Panc1 (cell line): Measurements from ENCODE around the gene CEP250.

ENCODE experiments used
- POLR2AphosphoS5 ChIP-seq: IDR thresholded peaks from 2 replicates; pipeline ENCODE4 v1.6.1; 2012; ENCODE audit warnings: mild to moderate bottlenecking, low read depth, low read length, moderate library complexity
- REST ChIP-seq, 2 experiments: IDR thresholded peaks; 2 replicates each; pipeline ENCODE4 v1.6.1; 2011 to 2012; ENCODE audit warnings: low read depth in 2 of 2, control low read depth in 1 of 2, low read length in 1 of 2, mild to moderate bottlenecking in 1 of 2, moderate library complexity in 1 of 2; ENCODE audit not compliant: insufficient read depth in 1 of 2
- SIN3A ChIP-seq: IDR thresholded peaks from 2 replicates; pipeline ENCODE4 v1.6.1; 2012; ENCODE audit warnings: low read depth, mild to moderate bottlenecking, low read length, moderate library complexity, borderline replicate concordance; ENCODE audit not compliant: insufficient read depth
- TF ChIP-seq, protein P1 (sequence below): fragments of 450-650 bp; IDR thresholded peaks from 2 replicates; pipeline ENCODE4 v1.5.1; 2017; ENCODE audit warnings: mild to moderate bottlenecking

GRCh38 chr20:35410613-35411012, 44.8 kb upstream of the CEP250 start:
- TF ChIP-seq, protein P1, sequence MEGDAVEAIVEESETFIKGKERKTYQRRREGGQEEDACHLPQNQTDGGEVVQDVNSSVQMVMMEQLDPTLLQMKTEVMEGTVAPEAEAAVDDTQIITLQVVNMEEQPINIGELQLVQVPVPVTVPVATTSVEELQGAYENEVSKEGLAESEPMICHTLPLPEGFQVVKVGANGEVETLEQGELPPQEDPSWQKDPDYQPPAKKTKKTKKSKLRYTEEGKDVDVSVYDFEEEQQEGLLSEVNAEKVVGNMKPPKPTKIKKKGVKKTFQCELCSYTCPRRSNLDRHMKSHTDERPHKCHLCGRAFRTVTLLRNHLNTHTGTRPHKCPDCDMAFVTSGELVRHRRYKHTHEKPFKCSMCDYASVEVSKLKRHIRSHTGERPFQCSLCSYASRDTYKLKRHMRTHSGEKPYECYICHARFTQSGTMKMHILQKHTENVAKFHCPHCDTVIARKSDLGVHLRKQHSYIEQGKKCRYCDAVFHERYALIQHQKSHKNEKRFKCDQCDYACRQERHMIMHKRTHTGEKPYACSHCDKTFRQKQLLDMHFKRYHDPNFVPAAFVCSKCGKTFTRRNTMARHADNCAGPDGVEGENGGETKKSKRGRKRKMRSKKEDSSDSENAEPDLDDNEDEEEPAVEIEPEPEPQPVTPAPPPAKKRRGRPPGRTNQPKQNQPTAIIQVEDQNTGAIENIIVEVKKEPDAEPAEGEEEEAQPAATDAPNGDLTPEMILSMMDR: no peak
- TF ChIP-seq REST (IDR thresholded peaks at IDR 0.05; ENCODE audit: insufficient read depth in 1 of 2, low read depth in 2 of 2, low read length in 1 of 2): no peak
- no peak for TF ChIP-seq POLR2AphosphoS5
- no peak for TF ChIP-seq SIN3A
